Glutamatergic neuron (in vitro differentiated cells): ENCODE data around the gene SNRPD2. TPM values are rescaled to one million over a fixed set of nuclear protein-coding genes. Genes with fewer than 3 reads are reported as not detected.
A peak's percentile ranks its signal among the peaks of the same experiment; 100 is the strongest.

Experiments
- DNase-seq: peaks from one replicate; pipeline ENCODE4 v3.0.0; 2022
- H3K27ac Mint-ChIP-seq: one replicate; pipeline ENCODE4 v1.8.0; 2020; ENCODE audit warnings: mild to moderate bottlenecking, mixed read lengths, inconsistent platforms; ENCODE audit not compliant: unreplicated experiment
- H3K27me3 Mint-ChIP-seq: one replicate; pipeline ENCODE4 v1.8.0; 2020; ENCODE audit warnings: mild to moderate bottlenecking, moderate library complexity, mixed read lengths, inconsistent platforms; ENCODE audit not compliant: unreplicated experiment
- H3K36me3 Mint-ChIP-seq: one replicate; pipeline ENCODE4 v1.8.0; 2020; ENCODE audit warnings: mild to moderate bottlenecking, mixed read lengths, inconsistent platforms; ENCODE audit not compliant: unreplicated experiment
- H3K4me1 Mint-ChIP-seq: one replicate; pipeline ENCODE4 v1.8.0; 2020; ENCODE audit warnings: mild to moderate bottlenecking, low read depth, mixed read lengths, inconsistent platforms; ENCODE audit not compliant: unreplicated experiment
- H3K4me3 Mint-ChIP-seq: one replicate; pipeline ENCODE4 v1.8.0; 2020; ENCODE audit warnings: mild to moderate bottlenecking, mixed read lengths, inconsistent platforms; ENCODE audit not compliant: unreplicated experiment
- H3K9me3 Mint-ChIP-seq: one replicate; pipeline ENCODE4 v1.8.0; 2020; ENCODE audit warnings: mild to moderate bottlenecking, moderate library complexity, mixed read lengths, inconsistent platforms; ENCODE audit not compliant: unreplicated experiment
- CTCF ChIP-seq: fragments of 200-600 bp; sonication (generic); IDR thresholded peaks from one replicate; pipeline ENCODE4 v1.5.0; 2021; ENCODE audit not compliant: partially characterized antibody, unreplicated experiment
- total RNA-seq: library from RNA; stranded (reverse); fragmentation: NEBNext Ultra II Directional; extraction: Animal tissue kit (Norgen Biotek cat#: 25700); gene quantifications from one replicate; pipeline ENCODE4 v1.2.1, GENCODE V29; 2021; ENCODE audit not compliant: unreplicated experiment

The SNRPD2 gene
- total RNA-seq, 1 donor from 2014 or later: 264 TPM

- H3K9me3 Mint-ChIP-seq: peaks cover 7% of the 10 kb centered on the region
- no peak for DNase-seq
- peaks cover 17% of the 10 kb centered on the region for H3K4me1 Mint-ChIP-seq
- peak overlapping the region; percentile 13 for H3K27ac Mint-ChIP-seq
- no peak for TF ChIP-seq CTCF
- peaks cover 13% of the 10 kb centered on the region for H3K27me3 Mint-ChIP-seq
- H3K4me3 Mint-ChIP-seq: peak overlapping the region; percentile 2
- no peaks in the 10 kb centered on the region for H3K36me3 Mint-ChIP-seq
These were observed 27.2 kb downstream of the SNRPD2 start for GRCh38 chr19:45664575-45664974.

GRCh38 chr19:45663800-45664199 is 28.0 kb downstream of the SNRPD2 start:
- H3K27ac Mint-ChIP-seq: no peak overlapping the region
- H3K27me3 Mint-ChIP-seq: peaks cover 9% of the 10 kb centered on the region
- no peaks in the 10 kb centered on the region for H3K36me3 Mint-ChIP-seq
- DNase-seq: no peak
- no peak for TF ChIP-seq CTCF
- H3K9me3 Mint-ChIP-seq: peaks cover 7% of the 10 kb centered on the region
- H3K4me3 Mint-ChIP-seq: no peak overlapping the region
- H3K4me1 Mint-ChIP-seq: peaks cover 17% of the 10 kb centered on the region

- Mint-ChIP-seq H3K36me3 (no peaks in the 10 kb centered on the region), H3K4me3 (no peak overlapping the region), H3K27ac (no peak overlapping the region), H3K4me1 (peaks cover 7% of the 10 kb centered on the region), H3K27me3 (peaks cover 4% of the 10 kb centered on the region), H3K9me3 (no peaks in the 10 kb centered on the region)
- DNase-seq: no peak
- TF ChIP-seq CTCF: no peak
These were observed 31.1 kb downstream of the SNRPD2 start for GRCh38 chr19:45660636-45661035.

- no peak for TF ChIP-seq CTCF
- Mint-ChIP-seq H3K9me3 (no peaks in the 10 kb centered on the region), H3K4me3 (peak overlapping the region; percentile 7), H3K27ac (peak overlapping the region; percentile 4), H3K36me3 (no peaks in the 10 kb centered on the region), H3K4me1 (peaks cover under 1% of the 10 kb centered on the region), H3K27me3 (peaks cover 4% of the 10 kb centered on the region)
- no peak for DNase-seq
These were observed 32.5 kb downstream of the SNRPD2 start for GRCh38 chr19:45659096-45659729.

DNA sequence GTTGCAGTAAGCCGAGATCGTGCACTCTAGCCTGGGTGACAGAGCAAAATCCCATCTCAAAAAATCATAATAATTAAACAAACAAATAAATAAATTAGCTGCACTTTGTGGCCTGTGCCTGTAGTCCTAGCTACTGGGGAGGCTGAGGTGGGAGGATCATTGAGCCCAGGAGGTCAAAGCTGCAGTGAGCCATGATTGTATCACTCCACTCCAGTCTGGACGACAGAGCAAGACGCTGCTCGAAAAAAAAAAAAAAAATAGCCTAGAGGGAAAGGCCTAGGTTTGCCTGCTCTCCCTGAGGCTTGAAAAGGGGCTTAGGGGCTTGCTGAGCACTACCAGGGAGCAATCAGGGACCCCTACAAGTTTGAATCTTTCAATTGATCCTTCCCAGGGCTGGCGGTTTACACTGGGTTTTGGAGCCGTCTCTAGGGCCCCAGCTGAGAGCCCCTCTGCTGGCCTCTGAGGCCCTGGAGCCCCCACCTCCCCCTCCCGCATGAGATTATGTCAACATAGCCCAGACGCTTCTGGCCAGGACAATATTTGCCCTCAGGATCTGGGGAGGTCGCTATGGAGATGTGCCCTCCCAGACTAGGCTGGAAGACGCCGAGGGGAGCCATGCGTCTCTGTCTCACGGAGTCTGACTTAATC is 34.1 kb downstream of the SNRPD2 start:
- Mint-ChIP-seq H3K27me3 (peaks cover 7% of the 10 kb centered on the region), H3K4me3 (no peak overlapping the region), H3K27ac (no peak overlapping the region), H3K4me1 (peaks cover 8% of the 10 kb centered on the region), H3K36me3 (no peaks in the 10 kb centered on the region), H3K9me3 (peaks cover 2% of the 10 kb centered on the region)
- no peak for TF ChIP-seq CTCF
- peak; percentile 43 for DNase-seq
